WI38 (cell line): ENCODE data around the gene PPP3R2.

ENCODE experiments used
- H3K4me3 ChIP-seq: 2 replicates; pipeline ENCODE4 v1.5.1; 2011; ENCODE audit warnings: low read depth, mild to moderate bottlenecking, control low read depth, low read length
- TF ChIP-seq, protein P1 (sequence below): IDR thresholded peaks from 2 replicates; pipeline ENCODE4 v1.5.1; 2012; ENCODE audit warnings: low read depth, mild to moderate bottlenecking, control low read depth, low read length

The PPP3R2 gene

GRCh38 chr9:101587332-101588043, 7.3 kb downstream of the PPP3R2 start:
- H3K4me3 ChIP-seq, result no peak overlapping the region

DNA sequence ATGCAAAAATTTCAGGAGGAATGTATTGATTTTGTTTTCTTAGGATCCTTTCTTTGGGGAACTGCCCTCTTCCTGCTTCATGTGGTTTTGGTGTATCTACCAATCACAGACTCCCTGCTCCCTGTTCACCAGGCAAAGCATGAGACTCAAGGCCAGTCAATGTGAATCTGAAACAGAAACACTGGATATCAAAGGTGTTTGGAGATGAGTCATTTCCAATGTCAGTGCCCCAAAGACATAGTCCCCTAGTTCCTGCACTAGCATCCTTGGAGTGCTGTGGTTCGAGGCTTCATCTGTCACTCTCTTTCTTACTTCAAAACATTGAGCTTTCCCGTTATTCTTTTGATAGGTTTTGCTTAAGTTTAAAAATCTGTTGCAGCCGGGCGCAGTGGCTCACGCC, 8.1 kb downstream of the PPP3R2 start:
- TF ChIP-seq, protein P1, sequence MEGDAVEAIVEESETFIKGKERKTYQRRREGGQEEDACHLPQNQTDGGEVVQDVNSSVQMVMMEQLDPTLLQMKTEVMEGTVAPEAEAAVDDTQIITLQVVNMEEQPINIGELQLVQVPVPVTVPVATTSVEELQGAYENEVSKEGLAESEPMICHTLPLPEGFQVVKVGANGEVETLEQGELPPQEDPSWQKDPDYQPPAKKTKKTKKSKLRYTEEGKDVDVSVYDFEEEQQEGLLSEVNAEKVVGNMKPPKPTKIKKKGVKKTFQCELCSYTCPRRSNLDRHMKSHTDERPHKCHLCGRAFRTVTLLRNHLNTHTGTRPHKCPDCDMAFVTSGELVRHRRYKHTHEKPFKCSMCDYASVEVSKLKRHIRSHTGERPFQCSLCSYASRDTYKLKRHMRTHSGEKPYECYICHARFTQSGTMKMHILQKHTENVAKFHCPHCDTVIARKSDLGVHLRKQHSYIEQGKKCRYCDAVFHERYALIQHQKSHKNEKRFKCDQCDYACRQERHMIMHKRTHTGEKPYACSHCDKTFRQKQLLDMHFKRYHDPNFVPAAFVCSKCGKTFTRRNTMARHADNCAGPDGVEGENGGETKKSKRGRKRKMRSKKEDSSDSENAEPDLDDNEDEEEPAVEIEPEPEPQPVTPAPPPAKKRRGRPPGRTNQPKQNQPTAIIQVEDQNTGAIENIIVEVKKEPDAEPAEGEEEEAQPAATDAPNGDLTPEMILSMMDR, result no peak

More at GRCh38 chr9:101587332-101588043, 7.3 kb downstream of the PPP3R2 start:
- TF ChIP-seq, protein P1, result no peak

GRCh38 chr9:101585740-101586139, 9.0 kb downstream of the PPP3R2 start:
- TF ChIP-seq, protein P1, result no peak

More for the DNA sequence above, 8.1 kb downstream of the PPP3R2 start:
- H3K4me3 ChIP-seq, result no peak overlapping the region

DNA sequence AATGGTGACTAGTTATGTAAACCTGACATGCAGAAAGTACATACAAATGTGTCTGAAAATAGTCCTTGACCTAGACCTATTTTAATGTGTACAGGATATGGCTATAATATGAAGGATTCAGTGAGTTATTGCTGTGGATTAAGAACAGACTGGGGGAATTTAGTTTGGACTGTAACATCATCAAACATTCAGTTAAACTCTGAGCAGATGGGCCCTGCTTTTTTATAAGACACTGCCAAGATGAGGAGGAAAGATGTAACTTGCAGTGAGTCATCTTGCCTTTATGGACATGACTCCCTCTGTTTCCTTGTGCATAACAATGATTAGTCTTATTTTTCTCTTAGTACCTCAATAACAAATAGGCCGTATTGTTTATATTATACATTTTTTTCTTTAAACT, 12.2 kb downstream of the PPP3R2 start:
- H3K4me3 ChIP-seq, result no peak overlapping the region
- TF ChIP-seq, protein P1, result no peak

More at GRCh38 chr9:101585740-101586139, 9.0 kb downstream of the PPP3R2 start:
- no peak overlapping the region for H3K4me3 ChIP-seq

DNA sequence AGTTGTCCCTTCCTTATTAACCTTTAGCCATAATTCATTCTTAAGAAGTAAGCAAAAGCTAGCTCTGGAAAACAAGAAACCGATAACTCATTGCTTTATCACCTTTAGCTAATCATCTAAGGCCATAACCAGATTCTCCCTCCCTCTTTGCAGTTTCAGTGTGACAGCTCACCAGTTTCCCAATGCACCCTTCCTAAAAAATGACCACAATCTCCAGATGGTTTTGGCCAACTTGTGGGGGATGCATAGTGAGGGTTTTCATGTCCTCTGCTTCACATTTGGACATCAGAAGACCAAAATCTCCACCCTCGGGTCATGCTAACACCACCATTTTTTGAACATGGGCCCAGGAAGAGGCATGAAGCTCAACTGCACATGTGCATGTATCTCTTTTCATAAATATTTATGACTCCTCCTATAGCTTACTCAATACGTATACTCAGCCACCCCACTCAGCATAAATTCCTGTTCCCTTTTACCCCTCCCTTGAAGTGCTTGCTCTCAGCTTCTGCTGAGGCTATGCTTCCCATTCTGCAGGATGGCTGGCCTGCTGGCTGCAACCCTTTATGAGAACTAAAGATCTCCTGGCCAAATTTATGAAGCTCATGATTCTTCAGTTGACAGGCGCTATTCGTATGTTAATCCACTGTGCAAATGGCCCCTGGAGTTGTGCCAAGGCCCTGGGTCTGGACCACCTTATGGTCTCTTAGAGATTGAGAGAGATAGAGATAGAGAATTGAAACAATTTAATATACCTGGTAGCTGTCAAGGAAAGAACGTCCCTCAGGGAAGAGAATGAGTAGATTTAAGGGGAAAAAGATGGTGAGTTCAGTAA, 14.8 kb downstream of the PPP3R2 start:
- H3K4me3 ChIP-seq, result no peak overlapping the region
- TF ChIP-seq, protein P1, result no peak

GRCh38 chr9:101578378-101578777, 16.4 kb downstream of the PPP3R2 start:
- no peak overlapping the region for H3K4me3 ChIP-seq
- TF ChIP-seq, protein P1, result no peak
